HG03575 (cell line): Measurements from ENCODE around the gene SFMBT1.
"Not testable (repeated sequence)": the region's sequence is repeated elsewhere in the genome, so short reads cannot be mapped to it uniquely, and the experiment has no call there.

Source experiments
- ATAC-seq: cut with Tn5 transposase; IDR thresholded peaks from one replicate; pipeline ENCODE4 v1.9.1; 2021; ENCODE audit not compliant: unreplicated experiment, insufficient number of reproducible peaks, low FRiP score; ENCODE audit errors: extremely low read depth

SFMBT1 gene

DNA sequence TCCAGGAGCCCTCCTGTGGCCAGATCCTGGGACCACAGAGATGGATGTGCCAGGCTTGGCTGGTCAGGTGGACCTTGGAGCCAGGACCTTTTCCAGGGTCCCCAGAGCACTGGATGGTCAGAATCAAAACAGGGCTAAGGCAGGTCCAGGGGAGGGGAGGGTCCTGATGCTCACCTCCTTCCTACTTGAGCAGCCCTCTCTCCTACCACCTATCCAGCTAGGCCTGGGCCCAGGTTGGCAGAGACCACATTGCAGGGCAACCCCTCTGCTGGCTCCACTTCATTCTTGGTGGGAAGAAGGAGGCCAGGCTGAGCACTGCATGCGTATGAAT is 28.5 kb upstream of the SFMBT1 start:
- ATAC-seq = no peak

- no peak for ATAC-seq
Measured at GRCh38 chr3:53073553-53074365, 27.9 kb upstream of the SFMBT1 start.

GRCh38 chr3:53072653-53073552 is 27.0 kb upstream of the SFMBT1 start:
- ATAC-seq = no peak

DNA sequence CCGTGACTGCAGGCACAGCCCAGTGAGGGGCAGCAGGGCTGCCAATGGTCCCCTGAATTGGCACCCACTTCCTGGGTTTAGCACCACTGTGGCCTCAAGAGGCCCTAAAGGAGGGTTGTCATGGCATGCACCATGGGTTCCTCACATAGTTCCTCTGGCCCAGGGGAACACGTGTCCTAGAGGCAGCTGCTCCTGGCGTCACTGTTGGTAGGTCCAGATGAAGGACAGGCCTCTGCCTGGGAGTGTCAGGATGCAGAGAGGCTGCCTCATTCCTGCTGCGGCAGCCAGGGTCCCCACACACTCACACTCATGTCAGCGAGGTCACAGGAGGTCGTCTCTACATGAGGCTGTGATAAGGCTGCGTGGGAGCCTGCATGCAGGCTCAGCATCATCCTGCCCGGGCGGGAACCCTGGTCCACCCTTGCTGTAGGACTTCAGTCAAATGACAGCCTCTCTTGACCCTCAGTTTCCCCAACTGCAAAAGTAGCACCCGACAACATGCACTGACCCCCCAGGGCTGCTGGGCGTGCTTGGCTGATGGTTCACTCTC is 26.1 kb upstream of the SFMBT1 start:
- no peak for ATAC-seq

GRCh38 chr3:53069422-53070068 is 23.7 kb upstream of the SFMBT1 start:
- no peak for ATAC-seq

- ATAC-seq = no peak
Measured at GRCh38 chr3:53068176-53068575, 22.3 kb upstream of the SFMBT1 start.

- no peak for ATAC-seq
Measured at GRCh38 chr3:53067567-53067966, 21.7 kb upstream of the SFMBT1 start.

- no peak for ATAC-seq
Measured at GRCh38 chr3:53065841-53066480, 20.1 kb upstream of the SFMBT1 start.

DNA sequence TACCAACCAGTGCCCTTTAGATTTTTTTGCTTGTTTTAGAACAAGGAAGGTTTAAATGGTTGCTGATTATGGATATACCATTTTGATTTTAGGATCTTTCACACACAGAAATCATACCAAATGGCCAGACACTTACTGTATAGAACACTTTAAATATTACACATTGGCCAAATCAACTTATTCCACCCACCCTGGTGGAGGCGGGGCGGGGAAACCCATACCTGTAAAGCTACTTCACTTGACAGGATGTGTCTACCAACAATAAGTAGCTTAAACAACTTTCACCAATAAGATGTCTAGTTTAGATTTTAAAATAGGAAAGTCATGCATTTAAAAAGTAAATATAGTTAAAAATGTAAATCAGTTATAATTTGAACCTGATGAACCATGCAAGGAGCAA is 17.0 kb upstream of the SFMBT1 start:
- no peak for ATAC-seq

DNA sequence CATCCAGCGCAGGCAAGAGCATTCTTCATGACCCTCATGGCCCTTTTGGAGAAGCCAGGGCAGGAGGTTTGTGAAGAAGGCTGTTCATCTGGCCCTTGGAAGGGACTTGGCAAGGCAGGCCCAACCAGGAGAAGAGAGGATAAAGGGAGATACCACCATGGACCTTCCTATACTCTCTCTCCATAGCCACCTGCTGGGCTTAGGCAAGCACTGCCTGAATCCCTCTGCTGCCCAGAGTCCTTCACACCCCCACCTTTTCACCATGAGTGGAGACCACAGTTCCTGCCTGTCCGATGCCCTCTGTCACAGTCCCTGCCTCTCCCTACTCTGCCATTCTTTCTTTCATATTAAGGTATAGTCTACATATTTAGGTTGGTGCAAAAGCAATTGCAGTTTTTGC is 10.6 kb upstream of the SFMBT1 start:
- no peak for ATAC-seq

- ATAC-seq = not testable (repeated sequence)
Measured at GRCh38 chr3:53054233-53054632, 8.4 kb upstream of the SFMBT1 start.

DNA sequence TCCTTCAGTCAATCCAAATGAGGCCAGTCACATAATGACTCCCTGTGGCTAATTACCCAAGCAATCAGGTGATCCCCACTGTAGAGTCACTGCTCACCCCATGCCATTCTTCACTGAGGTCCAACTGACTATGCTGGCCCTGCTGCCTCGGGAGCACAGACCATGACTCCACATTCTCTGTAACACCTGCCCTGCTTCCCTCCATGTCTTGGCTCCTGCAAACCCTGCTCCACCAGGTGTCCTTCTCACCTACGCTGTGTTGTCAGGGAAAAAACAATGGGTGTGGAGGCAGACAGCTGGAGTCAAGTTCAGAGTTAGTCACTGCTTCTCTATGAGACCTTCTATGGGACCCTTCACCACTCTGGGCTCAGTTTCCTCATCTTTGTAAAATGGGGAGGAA is 6.1 kb upstream of the SFMBT1 start:
- no peak for ATAC-seq

DNA sequence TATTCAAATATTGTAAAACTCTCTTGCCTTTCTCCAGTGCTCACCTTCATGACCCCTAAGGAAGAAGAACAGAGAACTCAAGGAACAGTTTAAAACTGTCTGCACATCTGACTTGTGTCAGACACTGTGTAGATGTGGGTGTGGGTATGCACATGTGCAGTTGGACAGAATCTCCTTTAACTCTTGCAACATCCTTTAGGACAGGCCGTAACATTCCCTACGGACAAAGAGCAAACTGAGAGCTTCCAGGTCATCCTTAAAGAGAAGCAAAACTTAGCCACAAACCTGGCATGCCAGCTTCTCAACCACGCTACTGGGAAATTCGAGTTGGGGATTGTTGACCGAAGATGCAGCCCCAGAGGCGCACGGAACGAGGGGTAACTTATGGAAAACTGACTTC is 4.1 kb upstream of the SFMBT1 start:
- ATAC-seq = no peak

DNA sequence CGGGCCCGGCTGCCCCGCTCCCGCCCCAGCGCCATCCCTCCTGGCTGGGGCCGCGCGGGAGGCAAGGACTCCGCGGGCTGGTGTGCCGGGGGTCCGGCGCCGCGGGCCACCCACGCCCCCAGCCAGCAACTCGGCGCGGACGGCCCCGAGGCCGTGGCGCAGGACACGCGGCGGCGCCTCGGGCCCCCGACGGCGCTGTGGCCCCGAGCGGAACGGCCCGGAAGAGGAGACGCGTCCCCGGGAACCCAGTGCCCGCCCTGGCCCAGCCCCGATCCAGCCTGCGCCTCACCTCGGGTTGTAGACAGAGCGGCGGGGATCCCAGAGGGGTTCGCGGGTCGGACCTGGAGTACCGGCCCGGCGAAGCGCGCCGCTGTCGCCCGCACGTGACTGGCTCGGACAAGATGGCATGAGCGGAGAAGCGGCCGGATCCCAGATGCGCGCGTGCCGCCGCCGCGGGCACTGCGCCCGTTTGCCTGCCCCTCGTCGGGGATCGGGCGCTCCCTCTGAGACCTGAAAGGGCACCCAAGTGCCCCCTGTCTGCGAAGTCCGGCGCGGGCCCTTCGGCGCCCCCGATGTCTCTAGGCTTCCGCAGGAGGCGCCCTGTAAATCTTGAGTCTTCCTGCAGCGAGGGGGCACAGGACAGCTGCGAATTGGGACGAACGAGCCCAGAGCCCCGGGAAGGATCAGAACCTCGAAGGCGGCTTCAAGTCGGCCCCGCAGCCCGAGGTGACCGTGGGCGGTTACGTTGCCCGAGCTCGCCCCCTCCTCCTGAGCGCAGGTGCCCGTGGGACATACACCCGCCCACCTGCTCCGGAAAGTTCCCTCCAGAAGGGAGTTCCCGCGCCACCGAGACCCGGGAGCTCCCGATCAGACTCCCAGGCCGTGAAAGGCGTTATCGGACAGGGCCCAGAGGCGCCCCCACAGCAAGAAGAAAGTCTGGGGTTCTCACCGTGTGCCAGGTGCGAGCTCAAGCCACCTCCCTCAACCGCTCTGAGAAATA is 598 bp upstream of the SFMBT1 start:
- no peak for ATAC-seq

DNA sequence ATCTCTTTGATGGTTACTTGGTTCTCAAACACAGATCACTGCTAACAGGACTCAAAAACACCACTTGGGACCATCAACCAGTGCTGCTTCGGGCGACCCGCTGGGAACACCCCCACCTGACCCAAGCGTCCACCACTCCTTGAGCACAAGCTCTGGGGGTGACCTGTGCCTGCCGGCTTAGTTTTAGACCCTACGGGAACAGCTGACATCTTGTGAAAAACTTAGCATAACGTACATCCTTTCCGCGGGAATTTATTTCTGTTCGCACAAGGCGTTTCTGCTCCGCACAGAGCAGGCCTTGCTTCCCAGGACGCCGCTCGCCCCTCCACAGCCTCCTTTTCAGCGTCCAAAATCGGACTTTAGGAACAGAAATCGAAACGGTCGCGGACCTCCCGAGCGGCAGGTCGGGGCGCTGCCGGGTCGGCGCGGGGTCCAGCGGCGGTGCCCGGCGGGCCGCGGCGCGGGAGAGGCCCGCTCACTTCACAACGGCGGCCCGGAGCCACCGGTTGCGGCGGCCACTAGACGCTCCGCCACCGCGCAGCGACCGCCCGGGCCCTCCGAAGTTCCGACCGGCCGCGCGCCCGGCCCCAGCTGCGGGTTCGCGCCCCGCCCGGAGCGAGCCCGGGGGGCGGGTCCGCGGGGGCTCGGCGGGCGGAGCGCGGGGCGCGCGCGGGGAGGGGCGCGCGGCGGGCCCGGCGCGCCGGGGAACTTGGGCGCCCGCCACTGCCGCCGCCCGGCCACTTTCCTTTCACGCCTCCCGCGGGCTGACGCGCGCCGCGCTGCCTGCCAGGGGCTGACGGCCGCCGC is 959 bp downstream of the SFMBT1 start:
- ATAC-seq = no peak

- ATAC-seq = no peak
Measured at GRCh38 chr3:53044371-53044710, 1.5 kb downstream of the SFMBT1 start.

GRCh38 chr3:53043738-53044137 is 2.1 kb downstream of the SFMBT1 start:
- ATAC-seq = no peak
